H1 (cell line): ENCODE data around the gene ZBP1. TPM values are rescaled to one million over a fixed set of nuclear protein-coding genes. Genes with fewer than 3 reads are reported as not detected.

ENCODE experiments used
- CREB1 ChIP-seq: IDR thresholded peaks from 2 replicates; pipeline ENCODE4 v1.6.1; 2012; ENCODE audit warnings: inconsistent platforms
- CTCF ChIP-seq, 3 experiments: IDR thresholded peaks; 1 replicate in 2 of 3; 2 replicates in 1 of 3; pipeline versions ENCODE4 v1.5.1 to v1.6.1; 2011; ENCODE audit warnings: low read length in 3 of 3, mild to moderate bottlenecking in 3 of 3, inconsistent platforms in 2 of 3, low read depth in 1 of 3, moderate library complexity in 1 of 3; ENCODE audit not compliant: insufficient read depth in 1 of 3; ENCODE audit errors: control extremely low read depth in 1 of 3
- EGR1 ChIP-seq: IDR thresholded peaks from 2 replicates; pipeline ENCODE4 v1.6.1; 2011; ENCODE audit warnings: low read depth, low read length, borderline replicate concordance
- GTF2F1 ChIP-seq: IDR thresholded peaks from 2 replicates; pipeline ENCODE4 v1.6.1; 2012; ENCODE audit warnings: low read depth, low read length, improper control_type of control experiment, borderline replicate concordance
- JUN ChIP-seq: IDR thresholded peaks from 2 replicates; pipeline ENCODE4 v1.6.1; 2011; ENCODE audit warnings: low read depth, mild to moderate bottlenecking, improper control_type of control experiment, low read length
- KDM4A ChIP-seq: IDR thresholded peaks from one replicate; pipeline ENCODE4 v1.7.1; 2012; ENCODE audit warnings: low read depth, mild to moderate bottlenecking, moderate library complexity, low read length, inconsistent platforms; ENCODE audit not compliant: severe bottlenecking
- TAF1 ChIP-seq: IDR thresholded peaks from 2 replicates; pipeline ENCODE4 v1.6.1; 2011; ENCODE audit warnings: mild to moderate bottlenecking, low read depth, low read length
- TAF7 ChIP-seq: optimal IDR thresholded peaks from 2 replicates; pipeline ENCODE3; 2011; ENCODE audit warnings: low read depth, mild to moderate bottlenecking, inconsistent platforms, low read length, moderate library complexity, borderline replicate concordance
- polyA plus RNA-seq, 7 experiments: library from polyadenylated mRNA; depleted of rRNA in 3 of 7; stranded (reverse) in 5 of 7; unstranded in 2 of 7; fragments of >200 nt in 5 of 7; fragments of 200-250 nt in 2 of 7; gene quantifications; 1 replicate in 5 of 7; 2 replicates in 1 of 7; 4 replicates in 1 of 7; pipeline versions ENCODE4 v1.2.1 to v1.2.3, GENCODE V29; 2011 to 2013; ENCODE audit warnings: missing spikeins in 2 of 7, mixed read lengths in 2 of 7
- total RNA-seq: library from RNA; stranded (reverse); fragmentation: NEBNext Ultra II Directional; extraction: Animal tissue kit (Norgen Biotek cat#: 25700); gene quantifications from 2 replicates; pipeline ENCODE4 v1.2.1, GENCODE V29; 2021

The ZBP1 gene
- total and polyA plus RNA-seq, 2 of the 8 experiments (the other 6 are each of a cell fraction or from before 2014, with no cell fraction given): not detected

GRCh38 chr20:57591289-57592229 is 28.7 kb downstream of the ZBP1 start (continued):
- TF ChIP-seq CTCF (IDR thresholded peaks at IDR 0.05; ENCODE audit: control extremely low read depth in 1 of 3, insufficient read depth in 1 of 3, low read depth in 1 of 3, low read length in 3 of 3): no peak
- no peak for TF ChIP-seq EGR1
- no peak for TF ChIP-seq KDM4A
- no peak for TF ChIP-seq CREB1
- no peak for TF ChIP-seq TAF1
- no peak for TF ChIP-seq JUN
- TF ChIP-seq GTF2F1: no peak
- no peak for TF ChIP-seq TAF7
